ENCODE measurements around the gene CLMN.

CLMN gene

DNA sequence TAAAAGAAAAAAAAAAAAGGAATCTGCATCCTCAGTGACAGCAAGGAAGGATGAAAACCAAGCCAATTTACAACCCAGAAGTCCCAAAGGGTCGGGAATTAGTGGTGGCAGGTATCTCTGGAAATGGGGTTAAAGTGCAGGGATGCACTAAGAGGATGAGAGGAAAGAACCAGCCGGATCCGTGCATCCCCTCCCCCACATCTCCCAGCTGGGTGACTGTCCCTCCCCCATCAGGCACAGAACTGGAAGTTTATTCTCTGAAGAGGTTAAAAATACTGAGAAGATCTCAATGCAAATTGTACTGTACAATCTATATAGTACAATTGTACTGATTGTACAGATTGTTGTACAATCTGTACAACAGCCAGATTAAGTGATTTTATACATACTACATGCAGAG lies 15.4 kb downstream of the CLMN start:
- Histone ChIP-seq H3K18ac (ENCODE audit: low read length) (no peak overlapping the region), H2BK15ac (replicated peaks; ENCODE audit: low read depth) (no peak overlapping the region), H2BK120ac (ENCODE audit: low read depth, low read length) (no peak overlapping the region), H3K9ac (ENCODE audit: low read length) (no peak overlapping the region), H3K4ac (ENCODE audit: low read depth, low read length) (no peak overlapping the region), H3K36me3 (ENCODE audit: control insufficient read depth, insufficient read depth, low read length) (no peaks in the 10 kb centered on the region), H3K79me1 (ENCODE audit: low read length) (no peaks in the 10 kb centered on the region), H3K4me1 (ENCODE audit: control insufficient read depth, low read depth, low read length) (no peaks in the 10 kb centered on the region), H3K27me3 (ENCODE audit: insufficient read depth, low read length, poor library complexity) (no peaks in the 10 kb centered on the region), H2BK5ac (ENCODE audit: low read length) (no peak overlapping the region), H2AK5ac (ENCODE audit: low read length) (no peak overlapping the region), H4K5ac (ENCODE audit: low read length) (no peak overlapping the region), H3K4me3 (ENCODE audit: low read length) (no peak overlapping the region), H3K27ac (ENCODE audit: low read depth, low read length) (no peak overlapping the region), H3K23ac (ENCODE audit: low read length) (no peak overlapping the region), H3K79me2 (ENCODE audit: control insufficient read depth, insufficient read depth, low read length) (no peaks in the 10 kb centered on the region), H4K8ac (ENCODE audit: low read depth, low read length) (no peak overlapping the region), H3K56ac (ENCODE audit: low read length) (no peak overlapping the region), H3K4me2 (ENCODE audit: low read length) (no peak overlapping the region)
- whole genome bisulfite sequencing (ENCODE audit: extremely low coverage, insufficient coverage, low lambda C conversion rate) = no CpG with 5 or more reads among the region's 3 CpGs
- no peak for DNase-seq

DNA sequence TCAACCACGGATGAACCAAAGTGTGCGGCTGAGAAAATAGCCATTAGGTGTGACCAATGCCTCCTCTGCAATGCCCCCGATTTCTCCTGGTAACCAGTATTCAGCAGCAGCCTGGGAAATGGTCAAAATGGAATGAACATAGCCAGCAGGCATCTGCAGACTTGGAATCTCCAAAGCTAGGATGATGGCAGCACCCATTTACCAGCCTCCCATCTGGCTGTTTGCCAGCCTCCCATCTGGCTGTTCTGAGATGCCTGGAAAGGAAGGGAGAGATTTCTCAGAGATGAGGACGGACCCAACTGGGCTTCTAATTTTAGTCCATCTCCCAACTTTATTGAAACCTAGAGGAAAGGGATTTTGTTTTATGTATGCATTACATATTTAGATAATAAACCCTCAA lies 16.2 kb downstream of the CLMN start:
- H3K4me3 ChIP-seq (ENCODE audit: low read length) = no peak overlapping the region

GRCh38 chr14:95302667-95303506 lies 16.8 kb downstream of the CLMN start:
- Histone ChIP-seq H2BK5ac (ENCODE audit: low read length) (no peak overlapping the region), H3K79me1 (ENCODE audit: low read length) (no peaks in the 10 kb centered on the region), H3K4me1 (ENCODE audit: control insufficient read depth, low read depth, low read length) (no peaks in the 10 kb centered on the region), H4K8ac (ENCODE audit: low read depth, low read length) (no peak overlapping the region), H3K4me2 (ENCODE audit: low read length) (no peak overlapping the region), H3K27ac (ENCODE audit: low read depth, low read length) (no peak overlapping the region), H3K27me3 (ENCODE audit: insufficient read depth, low read length, poor library complexity) (no peaks in the 10 kb centered on the region), H4K5ac (ENCODE audit: low read length) (no peak overlapping the region), H3K79me2 (ENCODE audit: control insufficient read depth, insufficient read depth, low read length) (no peaks in the 10 kb centered on the region), H2BK15ac (replicated peaks; ENCODE audit: low read depth) (no peak overlapping the region), H3K56ac (ENCODE audit: low read length) (no peak overlapping the region), H3K18ac (ENCODE audit: low read length) (no peak overlapping the region), H2BK120ac (ENCODE audit: low read depth, low read length) (no peak overlapping the region), H3K36me3 (ENCODE audit: control insufficient read depth, insufficient read depth, low read length) (no peaks in the 10 kb centered on the region), H3K4me3 (ENCODE audit: low read length) (no peak overlapping the region), H3K23ac (ENCODE audit: low read length) (no peak overlapping the region), H3K4ac (ENCODE audit: low read depth, low read length) (no peak overlapping the region), H3K9ac (ENCODE audit: low read length) (no peak overlapping the region), H2AK5ac (ENCODE audit: low read length) (no peak overlapping the region)
- no CpG with 5 or more reads among the region's 10 CpGs for WGBS (ENCODE audit: extremely low coverage, insufficient coverage, low lambda C conversion rate)
- DNase-seq = no peak

More for the DNA sequence above, 16.2 kb downstream of the CLMN start:
- Histone ChIP-seq H4K5ac (ENCODE audit: low read length) (no peak overlapping the region), H2BK120ac (ENCODE audit: low read depth, low read length) (no peak overlapping the region), H2BK15ac (replicated peaks; ENCODE audit: low read depth) (no peak overlapping the region), H3K56ac (ENCODE audit: low read length) (no peak overlapping the region), H3K23ac (ENCODE audit: low read length) (no peak overlapping the region), H3K27me3 (ENCODE audit: insufficient read depth, low read length, poor library complexity) (no peaks in the 10 kb centered on the region), H3K4me1 (ENCODE audit: control insufficient read depth, low read depth, low read length) (no peaks in the 10 kb centered on the region), H4K8ac (ENCODE audit: low read depth, low read length) (no peak overlapping the region), H3K9ac (ENCODE audit: low read length) (no peak overlapping the region), H3K36me3 (ENCODE audit: control insufficient read depth, insufficient read depth, low read length) (no peaks in the 10 kb centered on the region), H3K79me1 (ENCODE audit: low read length) (no peaks in the 10 kb centered on the region), H2BK5ac (ENCODE audit: low read length) (no peak overlapping the region), H3K4ac (ENCODE audit: low read depth, low read length) (no peak overlapping the region), H3K18ac (ENCODE audit: low read length) (no peak overlapping the region), H3K27ac (ENCODE audit: low read depth, low read length) (no peak overlapping the region), H2AK5ac (ENCODE audit: low read length) (no peak overlapping the region), H3K4me2 (ENCODE audit: low read length) (no peak overlapping the region), H3K79me2 (ENCODE audit: control insufficient read depth, insufficient read depth, low read length) (no peaks in the 10 kb centered on the region)
- no peak for DNase-seq
- WGBS (ENCODE audit: extremely low coverage, insufficient coverage, low lambda C conversion rate) = no CpG with 5 or more reads among the region's 4 CpGs

- H3K4me2 ChIP-seq (ENCODE audit: low read length) = no peak overlapping the region
- no peak overlapping the region for H3K23ac ChIP-seq (ENCODE audit: low read length)
- no peak overlapping the region for H3K18ac ChIP-seq (ENCODE audit: low read length)
- 100% methylated on average over 1 of the region's 6 CpGs for WGBS (ENCODE audit: extremely low coverage, insufficient coverage, low lambda C conversion rate)
- no peak overlapping the region for H2BK120ac ChIP-seq (ENCODE audit: low read depth, low read length)
- H3K9ac ChIP-seq (ENCODE audit: low read length) = no peak overlapping the region
- no peaks in the 10 kb centered on the region for H3K27me3 ChIP-seq (ENCODE audit: insufficient read depth, low read length, poor library complexity)
- no peak overlapping the region for H2BK15ac ChIP-seq (replicated peaks; ENCODE audit: low read depth)
- H2BK5ac ChIP-seq (ENCODE audit: low read length) = no peak overlapping the region
- DNase-seq = no peak
- H4K8ac ChIP-seq (ENCODE audit: low read depth, low read length) = no peak overlapping the region
- no peaks in the 10 kb centered on the region for H3K79me1 ChIP-seq (ENCODE audit: low read length)
- no peak overlapping the region for H2AK5ac ChIP-seq (ENCODE audit: low read length)
- H3K4me1 ChIP-seq (ENCODE audit: control insufficient read depth, low read depth, low read length) = no peaks in the 10 kb centered on the region
- no peak overlapping the region for H3K27ac ChIP-seq (ENCODE audit: low read depth, low read length)
- H3K4me3 ChIP-seq (ENCODE audit: low read length) = no peak overlapping the region
- H3K4ac ChIP-seq (ENCODE audit: low read depth, low read length) = no peak overlapping the region
- no peaks in the 10 kb centered on the region for H3K79me2 ChIP-seq (ENCODE audit: control insufficient read depth, insufficient read depth, low read length)
- no peak overlapping the region for H3K56ac ChIP-seq (ENCODE audit: low read length)
- no peak overlapping the region for H4K5ac ChIP-seq (ENCODE audit: low read length)
- no peaks in the 10 kb centered on the region for H3K36me3 ChIP-seq (ENCODE audit: control insufficient read depth, insufficient read depth, low read length)
Measured at GRCh38 chr14:95301527-95302187, 18.1 kb downstream of the CLMN start.

DNA sequence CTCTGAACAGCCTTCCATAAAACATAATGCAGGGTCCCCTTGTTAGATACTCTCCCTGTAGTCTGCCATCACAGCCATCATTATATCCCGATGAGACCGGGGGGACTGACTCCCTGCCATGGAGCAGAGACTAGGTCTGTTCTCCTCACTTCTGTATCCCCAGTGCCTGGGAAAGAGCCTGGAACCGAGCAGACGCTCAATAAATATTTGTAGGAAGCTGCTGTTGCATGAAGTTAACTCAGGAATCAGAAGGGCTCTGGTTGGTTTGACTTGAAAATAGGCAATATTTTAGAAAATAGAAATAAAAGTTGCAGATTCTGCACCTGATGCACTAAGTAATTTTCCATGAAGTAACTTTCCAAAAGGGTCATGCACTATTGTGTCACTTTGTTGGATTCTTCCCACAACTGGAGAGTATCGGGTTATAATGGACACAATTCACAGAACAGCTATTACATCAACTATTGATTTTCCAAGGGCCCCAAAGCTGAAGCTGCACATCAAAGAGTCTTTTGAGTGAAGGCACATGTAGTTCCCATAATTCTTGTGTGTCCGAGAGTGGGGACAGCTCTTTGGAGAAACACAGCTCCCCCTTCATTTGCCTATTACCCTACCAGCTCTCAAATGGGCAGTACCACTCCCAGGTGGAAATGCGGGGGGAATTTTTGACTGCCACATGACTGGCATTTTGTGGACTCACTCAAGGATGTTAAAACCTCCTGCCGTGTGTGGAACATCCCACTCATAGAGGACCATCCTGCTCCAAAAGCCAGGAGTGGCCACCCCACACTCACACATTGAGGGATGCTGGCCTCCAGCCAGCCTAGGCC lies 18.8 kb downstream of the CLMN start:
- H2BK120ac ChIP-seq (ENCODE audit: low read depth, low read length) = no peak overlapping the region
- H3K4me2 ChIP-seq (ENCODE audit: low read length) = no peak overlapping the region
- H3K4me1 ChIP-seq (ENCODE audit: control insufficient read depth, low read depth, low read length) = no peaks in the 10 kb centered on the region
- H3K36me3 ChIP-seq (ENCODE audit: control insufficient read depth, insufficient read depth, low read length) = no peaks in the 10 kb centered on the region
- DNase-seq = no peak
- no peak overlapping the region for H3K56ac ChIP-seq (ENCODE audit: low read length)
- no peak overlapping the region for H2BK5ac ChIP-seq (ENCODE audit: low read length)
- H2BK15ac ChIP-seq (replicated peaks; ENCODE audit: low read depth) = no peak overlapping the region
- no peak overlapping the region for H3K23ac ChIP-seq (ENCODE audit: low read length)
- no peak overlapping the region for H3K4ac ChIP-seq (ENCODE audit: low read depth, low read length)
- no peak overlapping the region for H4K5ac ChIP-seq (ENCODE audit: low read length)
- no peaks in the 10 kb centered on the region for H3K79me1 ChIP-seq (ENCODE audit: low read length)
- H3K9ac ChIP-seq (ENCODE audit: low read length) = no peak overlapping the region
- H3K4me3 ChIP-seq (ENCODE audit: low read length) = no peak overlapping the region
- H3K18ac ChIP-seq (ENCODE audit: low read length) = no peak overlapping the region
- no peak overlapping the region for H2AK5ac ChIP-seq (ENCODE audit: low read length)
- H3K27me3 ChIP-seq (ENCODE audit: insufficient read depth, low read length, poor library complexity) = no peaks in the 10 kb centered on the region
- H3K27ac ChIP-seq (ENCODE audit: low read depth, low read length) = no peak overlapping the region
- WGBS (ENCODE audit: extremely low coverage, insufficient coverage, low lambda C conversion rate) = no CpG with 5 or more reads among the region's 8 CpGs
- H3K79me2 ChIP-seq (ENCODE audit: control insufficient read depth, insufficient read depth, low read length) = no peaks in the 10 kb centered on the region
- no peak overlapping the region for H4K8ac ChIP-seq (ENCODE audit: low read depth, low read length)
